Activated naive CD4-positive, alpha-beta T cell treated with anti-CD3 and anti-CD28 coated beads, Interleukin-2, amount 10 ng/mL, durations not matched to agents 7 days and 5 days (primary cell): ENCODE results near the gene PTPRR.

Experiments used
- CTCF ChIA-PET: fragments of 350-600 bp; sonication (Branson Sonifier 250); formaldehyde crosslinking; loops from one replicate; lab custom pipeline; 2021; ENCODE audit warnings: antibody characterized with exemption; lab: Charles Lee
- DNase-seq: peaks from one replicate; pipeline ENCODE4 v3.0.0-alpha.2; 2020
- H3K27ac Mint-ChIP-seq: one replicate; pipeline ENCODE4 v1.8.0; 2021; ENCODE audit warnings: mild to moderate bottlenecking, moderate library complexity, mixed read lengths
- H3K27me3 Mint-ChIP-seq: one replicate; pipeline ENCODE4 v1.8.0; 2021; ENCODE audit warnings: mild to moderate bottlenecking, mixed read lengths
- H3K36me3 Mint-ChIP-seq: one replicate; pipeline ENCODE4 v1.8.0; 2021; ENCODE audit warnings: mixed read lengths
- H3K4me1 Mint-ChIP-seq: one replicate; pipeline ENCODE4 v1.8.0; 2021; ENCODE audit warnings: mixed read lengths
- H3K4me3 Mint-ChIP-seq: one replicate; pipeline ENCODE4 v1.8.0; 2021; ENCODE audit warnings: mild to moderate bottlenecking, moderate library complexity, mixed read lengths
- H3K9me3 Mint-ChIP-seq: one replicate; pipeline ENCODE4 v1.8.0; 2021; ENCODE audit warnings: mixed read lengths

The PTPRR gene

GRCh38 chr12:70671698-70672097, 248.8 kb downstream of the PTPRR start:
- H3K4me1 Mint-ChIP-seq = no peaks in the 10 kb centered on the region
- no peak for DNase-seq
- H3K9me3 Mint-ChIP-seq = no peaks in the 10 kb centered on the region
- no peak overlapping the region for H3K27ac Mint-ChIP-seq
- no peaks in the 10 kb centered on the region for H3K27me3 Mint-ChIP-seq
- no peaks in the 10 kb centered on the region for H3K36me3 Mint-ChIP-seq
- no peak overlapping the region for H3K4me3 Mint-ChIP-seq
- CTCF ChIA-PET = no interaction called here

- no peaks in the 10 kb centered on the region for H3K4me1 Mint-ChIP-seq
- H3K4me3 Mint-ChIP-seq = no peak overlapping the region
- H3K36me3 Mint-ChIP-seq = no peaks in the 10 kb centered on the region
- no peaks in the 10 kb centered on the region for H3K9me3 Mint-ChIP-seq
- CTCF ChIA-PET = interaction anchor here (0.6 kb wide), 1 partner anchor 480 kb away, joined by 3 read pairs; no protein-coding TSS in a partner anchor
- DNase-seq = no peak
- no peak overlapping the region for H3K27ac Mint-ChIP-seq
- H3K27me3 Mint-ChIP-seq = no peaks in the 10 kb centered on the region
Measured at GRCh38 chr12:70670948-70671347, 249.6 kb downstream of the PTPRR start.

GRCh38 chr12:70667253-70667652, 253.3 kb downstream of the PTPRR start:
- Mint-ChIP-seq H3K4me1 (no peaks in the 10 kb centered on the region), H3K27me3 (no peaks in the 10 kb centered on the region), H3K27ac (no peak overlapping the region), H3K4me3 (no peak overlapping the region), H3K9me3 (no peaks in the 10 kb centered on the region), H3K36me3 (no peaks in the 10 kb centered on the region)
- CTCF ChIA-PET = no interaction called here
- DNase-seq = no peak

- Mint-ChIP-seq H3K27ac (no peak overlapping the region), H3K4me3 (no peak overlapping the region), H3K9me3 (no peaks in the 10 kb centered on the region), H3K36me3 (no peaks in the 10 kb centered on the region), H3K27me3 (no peaks in the 10 kb centered on the region), H3K4me1 (no peaks in the 10 kb centered on the region)
- CTCF ChIA-PET = no interaction called here
- no peak for DNase-seq
Measured at GRCh38 chr12:70666364-70666763, 254.2 kb downstream of the PTPRR start.

- CTCF ChIA-PET = no interaction called here
- Mint-ChIP-seq H3K27ac (no peak overlapping the region), H3K4me3 (no peak overlapping the region), H3K9me3 (no peaks in the 10 kb centered on the region), H3K36me3 (no peaks in the 10 kb centered on the region), H3K27me3 (no peaks in the 10 kb centered on the region), H3K4me1 (no peaks in the 10 kb centered on the region)
- no peak for DNase-seq
Measured at GRCh38 chr12:70664465-70664881, 256.1 kb downstream of the PTPRR start.

- DNase-seq = no peak
- Mint-ChIP-seq H3K4me1 (no peaks in the 10 kb centered on the region), H3K27me3 (no peaks in the 10 kb centered on the region), H3K27ac (no peak overlapping the region), H3K36me3 (no peaks in the 10 kb centered on the region), H3K4me3 (no peak overlapping the region), H3K9me3 (no peaks in the 10 kb centered on the region)
- CTCF ChIA-PET = no interaction called here
Measured at GRCh38 chr12:70663838-70664237, 256.7 kb downstream of the PTPRR start.

GRCh38 chr12:70661466-70662161, 258.9 kb downstream of the PTPRR start:
- DNase-seq = no peak
- Mint-ChIP-seq H3K36me3 (no peaks in the 10 kb centered on the region), H3K4me1 (no peaks in the 10 kb centered on the region), H3K9me3 (no peaks in the 10 kb centered on the region), H3K4me3 (no peak overlapping the region), H3K27ac (no peak overlapping the region), H3K27me3 (no peaks in the 10 kb centered on the region)
- CTCF ChIA-PET = no interaction called here

GRCh38 chr12:70660620-70661219, 259.8 kb downstream of the PTPRR start:
- no peaks in the 10 kb centered on the region for H3K27me3 Mint-ChIP-seq
- H3K27ac Mint-ChIP-seq = no peak overlapping the region
- CTCF ChIA-PET = no interaction called here
- H3K4me1 Mint-ChIP-seq = no peaks in the 10 kb centered on the region
- peak; percentile 22 for DNase-seq
- H3K9me3 Mint-ChIP-seq = no peaks in the 10 kb centered on the region
- H3K36me3 Mint-ChIP-seq = no peaks in the 10 kb centered on the region
- H3K4me3 Mint-ChIP-seq = no peak overlapping the region

- Mint-ChIP-seq H3K27me3 (no peaks in the 10 kb centered on the region), H3K27ac (no peak overlapping the region), H3K4me1 (no peaks in the 10 kb centered on the region), H3K4me3 (no peak overlapping the region), H3K9me3 (no peaks in the 10 kb centered on the region), H3K36me3 (no peaks in the 10 kb centered on the region)
- no peak for DNase-seq
- CTCF ChIA-PET = no interaction called here
Measured at GRCh38 chr12:70660002-70660604, 260.4 kb downstream of the PTPRR start.

- CTCF ChIA-PET = no interaction called here
- no peak for DNase-seq
- no peak overlapping the region for H3K27ac Mint-ChIP-seq
- no peaks in the 10 kb centered on the region for H3K36me3 Mint-ChIP-seq
- H3K4me3 Mint-ChIP-seq = no peak overlapping the region
- H3K27me3 Mint-ChIP-seq = no peaks in the 10 kb centered on the region
- H3K4me1 Mint-ChIP-seq = no peaks in the 10 kb centered on the region
- H3K9me3 Mint-ChIP-seq = no peaks in the 10 kb centered on the region
Measured at GRCh38 chr12:70659077-70659606, 261.4 kb downstream of the PTPRR start.

GRCh38 chr12:70657616-70658286, 262.8 kb downstream of the PTPRR start:
- Mint-ChIP-seq H3K27ac (no peak overlapping the region), H3K9me3 (no peaks in the 10 kb centered on the region), H3K36me3 (no peaks in the 10 kb centered on the region), H3K27me3 (no peaks in the 10 kb centered on the region), H3K4me3 (no peak overlapping the region), H3K4me1 (no peaks in the 10 kb centered on the region)
- CTCF ChIA-PET = no interaction called here
- no peak for DNase-seq

GRCh38 chr12:70652451-70652850, 268.1 kb downstream of the PTPRR start:
- no peaks in the 10 kb centered on the region for H3K36me3 Mint-ChIP-seq
- no peaks in the 10 kb centered on the region for H3K9me3 Mint-ChIP-seq
- H3K27me3 Mint-ChIP-seq = no peaks in the 10 kb centered on the region
- CTCF ChIA-PET = no interaction called here
- H3K4me1 Mint-ChIP-seq = no peaks in the 10 kb centered on the region
- no peak for DNase-seq
- no peak overlapping the region for H3K27ac Mint-ChIP-seq
- no peak overlapping the region for H3K4me3 Mint-ChIP-seq

- Mint-ChIP-seq H3K4me1 (peaks cover 10% of the 10 kb centered on the region), H3K36me3 (no peaks in the 10 kb centered on the region), H3K27me3 (peaks cover 4% of the 10 kb centered on the region), H3K27ac (no peak overlapping the region), H3K4me3 (no peak overlapping the region), H3K9me3 (no peaks in the 10 kb centered on the region)
- no peak for DNase-seq
- CTCF ChIA-PET = no interaction called here
Measured at GRCh38 chr12:70648831-70649230, 271.7 kb downstream of the PTPRR start.

GRCh38 chr12:70648191-70648590, 272.3 kb downstream of the PTPRR start:
- Mint-ChIP-seq H3K36me3 (no peaks in the 10 kb centered on the region), H3K4me1 (peaks cover 10% of the 10 kb centered on the region), H3K27me3 (peaks cover 8% of the 10 kb centered on the region), H3K4me3 (no peak overlapping the region), H3K9me3 (no peaks in the 10 kb centered on the region), H3K27ac (no peak overlapping the region)
- CTCF ChIA-PET = no interaction called here
- DNase-seq = no peak
